ENCODE data around the gene E2F4.
A peak's percentile ranks its signal among the peaks of the same experiment; 100 is the strongest.

E2F4 gene

GRCh38 chr16:67157892-67158635 lies 33.9 kb upstream of the E2F4 start:
- no peak for DNase-seq

DNA sequence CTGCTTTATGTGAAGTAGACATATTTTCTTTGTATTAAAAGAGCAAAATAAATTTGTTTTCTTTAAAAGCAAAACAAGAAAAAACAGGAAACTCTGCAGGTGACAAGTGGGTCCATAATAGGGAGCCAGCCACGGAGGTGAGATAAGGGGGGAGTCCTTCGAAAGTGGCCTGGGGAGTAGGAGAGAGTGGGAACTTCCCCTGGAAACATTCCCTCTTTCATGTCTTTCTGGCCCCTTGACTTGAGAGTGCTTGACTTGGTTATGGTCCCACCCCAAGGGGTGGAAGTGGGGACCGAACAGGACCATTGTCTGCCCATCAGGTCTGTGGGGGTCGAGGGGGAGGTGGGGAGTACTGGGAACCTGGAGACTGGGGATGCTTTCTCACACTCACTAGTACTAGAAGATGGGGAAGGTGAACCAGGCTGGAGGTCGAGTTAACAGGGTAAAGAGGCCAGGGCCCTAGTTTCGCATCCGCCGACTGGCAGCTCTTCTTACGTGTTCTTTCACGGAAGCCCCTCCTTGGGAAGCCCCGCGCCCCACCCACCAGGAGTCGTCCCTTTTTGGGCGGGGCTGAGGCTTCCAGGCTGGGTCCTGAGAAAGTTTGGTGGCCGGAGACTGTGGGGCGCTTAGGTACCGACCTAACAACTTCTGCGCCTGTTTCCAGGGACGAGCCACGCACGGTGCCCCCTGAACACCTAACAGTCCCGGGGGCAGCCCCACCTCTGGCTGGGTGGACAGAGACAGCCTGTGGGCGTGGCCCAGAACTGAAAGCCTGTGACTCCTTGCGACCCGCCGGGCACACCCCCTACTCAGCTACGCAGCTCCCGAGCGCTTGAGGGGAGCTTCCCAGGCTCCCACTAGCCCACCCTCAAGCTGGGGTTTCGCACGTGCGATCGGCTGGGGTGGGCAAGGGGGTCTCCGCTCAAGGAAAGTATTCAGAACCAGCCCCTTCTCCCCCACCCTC lies 33.0 kb upstream of the E2F4 start:
- peak; percentile 66 for DNase-seq

DNA sequence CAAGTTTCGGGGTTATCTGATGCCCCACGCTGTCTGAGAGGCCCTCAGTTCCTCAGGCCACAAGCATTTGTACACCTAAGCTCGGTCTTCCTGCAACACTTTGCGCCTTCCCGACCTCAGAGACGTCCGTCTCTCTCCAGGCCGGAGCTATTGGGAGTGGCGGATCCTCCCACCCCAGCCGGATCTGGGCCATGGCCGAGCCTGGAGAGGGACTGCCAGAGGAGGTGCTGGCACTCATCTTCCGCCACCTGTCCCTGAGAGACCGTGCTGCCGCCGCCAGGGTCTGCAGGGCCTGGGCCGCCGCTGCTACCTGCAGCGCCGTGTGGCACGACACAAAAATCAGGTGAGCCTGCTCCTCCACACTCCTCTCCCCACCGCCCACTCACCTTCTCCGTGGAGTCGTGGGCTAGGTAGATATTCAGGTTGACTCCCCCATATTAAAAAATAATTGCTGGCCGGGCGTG lies 30.3 kb upstream of the E2F4 start:
- no peak for DNase-seq

DNA sequence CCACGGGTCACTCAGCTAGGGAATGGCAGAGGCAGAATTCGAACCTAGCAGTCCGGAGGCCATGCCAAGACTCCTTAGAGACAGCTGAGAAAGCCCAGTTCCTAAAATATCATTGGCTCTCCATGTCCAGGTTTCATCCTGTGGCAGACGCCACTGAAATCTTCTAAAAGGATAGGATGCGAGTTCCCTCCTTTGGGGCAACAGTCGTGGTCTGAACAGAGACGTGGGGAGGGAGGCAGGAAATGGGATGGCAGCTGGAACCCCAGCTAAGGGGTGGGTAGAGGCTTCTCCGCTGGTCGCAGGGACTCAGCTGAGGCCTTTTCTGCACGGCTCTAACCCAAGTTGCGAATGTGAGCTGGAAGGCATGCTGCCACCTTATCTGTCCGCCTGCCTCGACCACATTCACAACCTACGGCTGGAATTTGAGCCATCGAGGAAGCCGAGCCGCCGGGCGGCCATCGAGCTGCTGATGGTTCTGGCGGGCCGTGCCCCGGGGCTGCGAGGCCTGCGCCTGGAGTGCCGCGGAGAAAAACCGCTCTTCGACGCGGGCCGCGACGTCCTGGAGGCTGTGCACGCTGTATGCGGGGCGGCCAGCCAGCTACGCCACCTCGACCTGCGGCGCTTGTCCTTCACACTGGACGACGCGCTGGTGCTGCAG lies 29.3 kb upstream of the E2F4 start:
- DNase-seq = no peak

GRCh38 chr16:67163164-67163998 lies 28.6 kb upstream of the E2F4 start:
- no peak for DNase-seq

DNA sequence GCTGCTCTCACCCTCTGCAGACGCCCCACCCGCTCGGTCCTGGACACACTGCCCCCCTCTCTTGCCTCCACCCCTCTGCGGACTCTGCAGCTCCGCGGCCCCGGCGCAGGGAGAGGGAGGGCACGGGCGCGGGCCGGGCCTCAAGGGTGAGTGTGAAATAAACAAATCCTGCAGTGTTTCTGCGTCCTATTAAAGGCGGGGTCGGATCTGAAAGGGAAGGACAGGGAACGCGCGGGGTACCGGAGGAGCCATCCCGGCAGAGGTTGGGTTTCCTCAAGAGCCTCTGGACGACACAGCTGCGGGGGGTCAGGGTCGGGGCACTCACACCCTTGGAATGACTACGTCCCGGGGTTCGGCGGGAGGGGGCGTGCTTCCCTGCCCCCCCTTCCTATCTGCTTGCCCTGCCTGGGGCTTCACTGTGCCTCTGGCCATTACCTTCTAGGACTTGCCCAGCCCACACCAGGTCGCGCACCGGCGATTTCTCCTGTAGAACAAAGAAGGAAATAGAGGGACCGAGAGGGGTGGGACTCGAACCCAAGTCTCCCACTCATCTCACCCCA lies 27.9 kb upstream of the E2F4 start:
- no peak for DNase-seq

DNA sequence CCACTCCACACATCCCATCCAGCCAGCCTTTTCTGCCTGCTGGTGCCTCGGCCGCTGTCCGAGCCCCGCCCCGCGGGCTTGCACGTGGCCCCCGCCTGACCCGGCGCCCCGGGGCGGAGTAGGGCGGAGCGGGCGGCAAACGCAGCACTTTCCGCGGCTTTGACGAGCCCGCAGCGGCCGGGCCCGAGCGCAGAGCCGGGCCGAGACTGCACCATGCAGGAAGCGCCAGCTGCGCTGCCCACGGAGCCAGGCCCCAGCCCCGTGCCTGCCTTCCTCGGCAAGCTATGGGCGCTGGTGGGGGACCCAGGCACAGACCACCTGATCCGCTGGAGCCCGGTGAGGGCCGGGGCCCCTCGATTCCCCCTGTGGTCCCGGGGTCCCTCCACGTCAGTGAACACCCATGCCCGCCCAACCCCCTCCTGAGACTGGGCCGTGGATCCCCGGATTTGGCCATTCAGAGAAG lies 27.3 kb upstream of the E2F4 start, which contains the start of gene HSF4:
Gene HSF4, plus strand, starts transcription at position 147 of the 463 bp plus-strand sequence. Its CDS starts 67 bp downstream, at position 214.
- no peak for DNase-seq

GRCh38 chr16:67165121-67166078 lies 26.6 kb upstream of the E2F4 start:
- no peak for DNase-seq

- DNase-seq = no peak
These were observed 25.8 kb upstream of the E2F4 start for GRCh38 chr16:67166110-67166547.

- no peak for DNase-seq
These were observed 25.3 kb upstream of the E2F4 start for GRCh38 chr16:67166598-67167168.

DNA sequence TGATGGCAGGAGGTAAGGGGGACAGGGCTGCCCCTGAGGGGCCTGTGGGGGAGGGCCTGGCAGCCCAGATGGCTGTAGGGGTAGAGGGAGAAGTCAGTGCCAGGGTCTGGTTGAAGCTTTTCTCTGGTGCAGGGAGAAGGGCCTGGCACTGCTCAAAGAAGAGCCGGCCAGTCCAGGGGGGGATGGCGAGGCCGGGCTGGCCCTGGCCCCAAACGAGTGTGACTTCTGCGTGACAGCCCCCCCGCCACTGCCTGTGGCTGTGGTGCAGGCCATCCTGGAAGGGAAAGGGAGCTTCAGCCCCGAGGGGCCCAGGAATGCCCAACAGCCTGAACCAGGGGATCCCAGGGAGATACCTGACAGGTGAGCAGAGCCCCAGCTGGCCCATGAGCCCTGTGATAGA lies 24.4 kb upstream of the E2F4 start:
- no peak for DNase-seq

- no peak for DNase-seq
These were observed 22.9 kb upstream of the E2F4 start for GRCh38 chr16:67169011-67169451.

- DNase-seq = no peak
These were observed 22.2 kb upstream of the E2F4 start for GRCh38 chr16:67169642-67170167.

- no peak for DNase-seq
These were observed 21.6 kb upstream of the E2F4 start, which contains the start of gene NOL3 for GRCh38 chr16:67170168-67170948. NOL3 (plus strand) TSS chr16:67170538.

- no peak for DNase-seq
These were observed 20.9 kb upstream of the E2F4 start for GRCh38 chr16:67170949-67171649.

GRCh38 chr16:67173323-67173722 lies 18.6 kb upstream of the E2F4 start:
- DNase-seq = no peak

DNA sequence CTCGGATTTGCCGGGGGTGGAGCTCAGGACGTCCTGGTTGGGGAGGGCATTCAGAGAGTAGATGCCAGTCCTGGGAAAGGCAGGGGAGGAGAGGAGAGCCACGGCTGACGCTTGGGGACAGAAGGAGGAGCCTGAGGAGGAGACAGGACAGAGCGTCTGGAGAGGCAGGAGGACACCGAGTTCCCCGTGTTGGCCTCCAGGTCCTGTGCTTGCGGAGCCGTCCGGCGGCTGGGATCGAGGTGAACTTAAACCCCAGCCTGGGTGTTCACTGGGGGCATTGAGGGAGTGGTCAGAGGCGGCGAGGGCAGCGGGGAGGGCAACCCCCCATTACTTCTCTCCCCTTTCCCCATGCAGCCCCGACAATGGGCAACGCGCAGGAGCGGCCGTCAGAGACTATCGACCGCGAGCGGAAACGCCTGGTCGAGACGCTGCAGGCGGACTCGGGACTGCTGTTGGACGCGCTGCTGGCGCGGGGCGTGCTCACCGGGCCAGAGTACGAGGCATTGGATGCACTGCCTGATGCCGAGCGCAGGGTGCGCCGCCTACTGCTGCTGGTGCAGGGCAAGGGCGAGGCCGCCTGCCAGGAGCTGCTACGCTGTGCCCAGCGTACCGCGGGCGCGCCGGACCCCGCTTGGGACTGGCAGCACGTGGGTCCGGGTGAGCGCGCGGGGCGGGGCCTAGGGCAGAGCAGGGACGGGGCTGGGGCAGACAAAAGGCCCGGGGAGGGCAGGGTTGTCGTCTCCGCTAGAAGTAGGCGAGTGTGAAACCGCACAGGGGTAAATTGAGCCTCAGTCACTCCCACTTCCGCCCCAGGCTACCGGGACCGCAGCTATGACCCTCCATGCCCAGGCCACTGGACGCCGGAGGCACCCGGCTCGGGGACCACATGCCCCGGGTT lies 17.9 kb upstream of the E2F4 start:
- DNase-seq = peak; percentile 59

Data from activated gamma-delta T cell treated with Interleukin-2 at 50 U/mL for 16 hours (primary cell).